ENCODE results near the gene EYS.

DNA sequence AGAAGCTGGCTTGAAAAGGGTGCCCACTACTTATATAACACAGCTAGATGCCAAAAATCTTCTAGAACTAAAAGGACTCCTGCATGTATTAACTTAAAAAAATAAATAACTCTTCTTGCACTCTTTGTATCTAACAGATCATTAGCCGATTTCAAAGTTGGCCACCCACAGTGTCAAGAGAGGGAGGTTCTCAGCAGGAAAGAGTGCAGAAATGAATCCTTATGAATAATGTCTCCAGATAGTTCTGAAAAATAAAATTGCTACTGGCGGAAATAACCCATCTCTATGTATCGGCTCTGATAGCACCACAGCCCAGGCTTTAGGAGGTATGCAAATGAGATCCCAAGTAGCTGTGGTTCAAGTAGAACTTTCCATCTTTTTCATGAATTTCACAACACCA lies 1838.7 kb downstream of the EYS start:
- TF ChIP-seq PPARA (CRISPR knock-in tag; IDR thresholded peaks at IDR 0.05; ENCODE audit: borderline replicate concordance) (no peak), ZNF8 (CRISPR knock-in tag; IDR thresholded peaks at IDR 0.05) (no peak), ISL1 (CRISPR knock-in tag; IDR thresholded peaks at IDR 0.05) (no peak), ZFP3 (CRISPR knock-in tag; IDR thresholded peaks at IDR 0.05) (no peak)
- TF ChIP-seq, protein P1, sequence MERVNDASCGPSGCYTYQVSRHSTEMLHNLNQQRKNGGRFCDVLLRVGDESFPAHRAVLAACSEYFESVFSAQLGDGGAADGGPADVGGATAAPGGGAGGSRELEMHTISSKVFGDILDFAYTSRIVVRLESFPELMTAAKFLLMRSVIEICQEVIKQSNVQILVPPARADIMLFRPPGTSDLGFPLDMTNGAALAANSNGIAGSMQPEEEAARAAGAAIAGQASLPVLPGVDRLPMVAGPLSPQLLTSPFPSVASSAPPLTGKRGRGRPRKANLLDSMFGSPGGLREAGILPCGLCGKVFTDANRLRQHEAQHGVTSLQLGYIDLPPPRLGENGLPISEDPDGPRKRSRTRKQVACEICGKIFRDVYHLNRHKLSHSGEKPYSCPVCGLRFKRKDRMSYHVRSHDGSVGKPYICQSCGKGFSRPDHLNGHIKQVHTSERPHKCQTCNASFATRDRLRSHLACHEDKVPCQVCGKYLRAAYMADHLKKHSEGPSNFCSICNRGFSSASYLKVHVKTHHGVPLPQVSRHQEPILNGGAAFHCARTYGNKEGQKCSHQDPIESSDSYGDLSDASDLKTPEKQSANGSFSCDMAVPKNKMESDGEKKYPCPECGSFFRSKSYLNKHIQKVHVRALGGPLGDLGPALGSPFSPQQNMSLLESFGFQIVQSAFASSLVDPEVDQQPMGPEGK (CRISPR knock-in tag; IDR thresholded peaks at IDR 0.05; ENCODE audit: borderline replicate concordance), result no peak

Data from SK-N-SH treated with all-trans-retinoic acid at 6 μM for 48 hours (cell line).